ENCODE measurements around the gene RBBP8NL.

The RBBP8NL gene

DNA sequence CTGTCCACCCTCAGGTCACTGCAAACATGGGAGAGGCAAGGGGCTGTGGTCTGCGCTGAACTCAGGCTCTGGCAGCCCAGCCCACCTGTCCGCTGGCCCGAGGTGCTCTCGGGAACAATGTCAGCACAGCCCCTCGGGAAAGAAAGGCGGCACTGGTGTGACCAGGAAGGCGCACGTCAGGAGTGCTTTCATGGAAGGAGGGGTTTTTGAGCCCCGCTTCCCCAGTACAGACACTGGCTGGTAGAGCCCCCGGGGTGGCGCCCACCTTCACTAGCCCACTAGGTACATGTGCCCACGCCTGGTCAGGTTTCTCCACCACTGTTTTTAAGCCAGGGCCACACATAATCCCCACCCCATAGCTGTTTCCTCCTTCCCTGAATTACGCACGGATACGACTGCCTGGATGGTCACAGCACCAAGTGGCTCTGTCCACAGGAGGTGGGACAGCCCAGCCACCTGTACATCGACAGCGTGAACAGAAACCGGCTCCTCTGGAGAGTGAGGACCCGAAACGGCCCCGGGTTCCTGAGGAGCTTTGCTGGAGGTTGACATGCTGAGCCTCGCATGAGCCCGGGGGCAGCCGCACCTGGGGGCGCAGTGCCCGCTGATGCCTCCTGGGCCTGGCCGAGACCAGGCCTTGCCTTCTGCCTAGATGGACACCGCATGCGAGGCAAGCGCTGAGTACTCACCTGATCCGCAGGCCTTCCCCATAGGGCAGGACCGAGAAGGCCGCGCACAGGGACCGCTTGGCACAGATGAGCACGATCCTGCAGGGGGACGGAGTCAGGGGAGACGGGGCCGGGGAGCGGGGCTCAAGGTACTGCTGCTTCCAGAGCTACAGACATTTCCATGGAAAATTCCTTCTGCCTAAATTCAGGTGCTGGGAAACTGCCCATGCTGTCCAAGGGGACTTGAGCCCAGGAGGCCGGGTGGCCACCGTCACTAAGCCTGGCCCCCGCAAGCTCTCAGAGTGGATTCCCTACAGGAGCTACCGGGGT lies 32.8 kb downstream of the RBBP8NL start:
- Histone ChIP-seq H3K9me3 (replicated peaks; ENCODE audit: insufficient read depth, low read length) (no peaks in the 10 kb centered on the region), H3K79me2 (ENCODE audit: low read length) (peaks cover 3% of the 10 kb centered on the region), H3F3A (ENCODE audit: insufficient read depth, low read length) (peaks cover 7% of the 10 kb centered on the region; the same call in 1 of the 2 replicates), H3K27ac (ENCODE audit: low read length) (no peak overlapping the region), H3K4me3 (ENCODE audit: low read length) (no peak overlapping the region), H2AFZ (ENCODE audit: low read length) (no peak overlapping the region), H3K36me3 (replicated peaks; ENCODE audit: insufficient read depth, low read length) (no peaks in the 10 kb centered on the region), H3K27me3 (replicated peaks; ENCODE audit: insufficient read depth, low read length) (no peaks in the 10 kb centered on the region), H3K9ac (ENCODE audit: low read length) (no peak overlapping the region), H3K9me2 (replicated peaks; ENCODE audit: insufficient read depth, low read length) (no peaks in the 10 kb centered on the region), H4K20me1 (ENCODE audit: insufficient read depth, low read length) (no peaks in the 10 kb centered on the region), H3K4me1 (ENCODE audit: low read length) (no peaks in the 10 kb centered on the region), H3K4me2 (ENCODE audit: low read depth, low read length) (no peak overlapping the region)
- TF ChIP-seq EZH2phosphoT487 (IDR thresholded peaks at IDR 0.05; ENCODE audit: low read length) (no peak), CTCF (IDR thresholded peaks at IDR 0.05; ENCODE audit: low read length) (no peak), EZH2 (optimal IDR thresholded peaks at IDR 0.05; ENCODE audit: low read depth, low read length) (no peak)
- no peak for DNase-seq

DNA sequence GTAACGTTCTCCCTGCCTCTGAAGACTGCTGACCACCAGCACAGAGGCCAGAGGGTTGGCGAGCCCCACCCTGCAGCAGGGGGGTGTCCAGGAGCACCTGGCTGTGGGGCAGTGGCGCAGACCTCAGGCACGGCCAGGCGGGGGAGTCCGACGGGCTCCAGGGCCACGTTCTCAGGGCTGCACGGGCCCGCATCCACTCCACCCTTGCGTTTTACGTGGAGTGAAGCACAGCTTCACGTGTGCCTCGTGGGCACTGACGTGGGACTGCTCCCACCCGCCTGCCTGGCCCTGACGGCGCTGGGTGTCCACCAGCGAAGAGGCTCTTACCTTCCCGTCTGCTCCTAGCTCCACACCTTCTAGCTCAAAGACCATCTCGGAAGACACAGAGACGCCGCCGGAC lies 33.5 kb downstream of the RBBP8NL start:
- no peak for DNase-seq
- TF ChIP-seq CTCF (IDR thresholded peaks at IDR 0.05; ENCODE audit: low read length) (no peak), EZH2 (optimal IDR thresholded peaks at IDR 0.05; ENCODE audit: low read depth, low read length) (no peak), EZH2phosphoT487 (IDR thresholded peaks at IDR 0.05; ENCODE audit: low read length) (no peak)
- Histone ChIP-seq H2AFZ (ENCODE audit: low read length) (no peak overlapping the region), H3K36me3 (replicated peaks; ENCODE audit: insufficient read depth, low read length) (peaks cover 6% of the 10 kb centered on the region; the same call in 1 of the 2 replicates), H3K9ac (ENCODE audit: low read length) (no peak overlapping the region), H3K4me1 (ENCODE audit: low read length) (0 out of 2 replicates have a peak, but pooled peaks cover 1% of the 10 kb centered on the region), H3K79me2 (ENCODE audit: low read length) (peaks cover 10% of the 10 kb centered on the region), H3F3A (ENCODE audit: insufficient read depth, low read length) (peaks cover 13% of the 10 kb centered on the region), H3K9me3 (replicated peaks; ENCODE audit: insufficient read depth, low read length) (no peaks in the 10 kb centered on the region), H3K4me2 (ENCODE audit: low read depth, low read length) (no peak overlapping the region), H3K27ac (ENCODE audit: low read length) (no peak overlapping the region), H4K20me1 (ENCODE audit: insufficient read depth, low read length) (no peaks in the 10 kb centered on the region), H3K27me3 (replicated peaks; ENCODE audit: insufficient read depth, low read length) (no peaks in the 10 kb centered on the region), H3K9me2 (replicated peaks; ENCODE audit: insufficient read depth, low read length) (no peaks in the 10 kb centered on the region), H3K4me3 (ENCODE audit: low read length) (no peak overlapping the region)

DNA sequence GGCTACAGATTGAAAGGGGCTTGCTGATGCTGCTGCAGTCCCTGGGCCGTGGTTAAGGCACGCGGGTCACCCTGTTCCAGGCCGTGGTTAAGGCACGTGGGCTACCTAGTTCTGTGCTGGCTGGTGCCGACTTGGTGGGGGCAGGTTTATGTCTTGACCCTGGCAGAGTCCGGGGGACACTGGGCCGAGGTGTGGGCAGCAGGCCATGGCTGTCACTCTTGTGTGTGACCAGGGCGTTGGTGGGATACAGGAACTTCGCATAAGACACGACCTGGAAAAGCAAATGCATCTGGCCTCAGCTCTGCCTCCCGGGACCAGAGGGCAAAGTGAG lies 34.0 kb downstream of the RBBP8NL start:
- Histone ChIP-seq H3K9me2 (replicated peaks; ENCODE audit: insufficient read depth, low read length) (no peaks in the 10 kb centered on the region), H3K4me3 (ENCODE audit: low read length) (no peak overlapping the region), H3K9me3 (replicated peaks; ENCODE audit: insufficient read depth, low read length) (no peaks in the 10 kb centered on the region), H3K36me3 (replicated peaks; ENCODE audit: insufficient read depth, low read length) (peaks cover 11% of the 10 kb centered on the region), H4K20me1 (ENCODE audit: insufficient read depth, low read length) (no peaks in the 10 kb centered on the region), H3K27me3 (replicated peaks; ENCODE audit: insufficient read depth, low read length) (no peaks in the 10 kb centered on the region), H3K27ac (ENCODE audit: low read length) (no peak overlapping the region), H3K9ac (ENCODE audit: low read length) (no peak overlapping the region), H2AFZ (ENCODE audit: low read length) (no peak overlapping the region), H3K79me2 (ENCODE audit: low read length) (peaks cover 15% of the 10 kb centered on the region), H3F3A (ENCODE audit: insufficient read depth, low read length) (peaks cover 18% of the 10 kb centered on the region), H3K4me1 (ENCODE audit: low read length) (peaks cover 7% of the 10 kb centered on the region), H3K4me2 (ENCODE audit: low read depth, low read length) (no peak overlapping the region)
- DNase-seq: no peak
- TF ChIP-seq EZH2phosphoT487 (IDR thresholded peaks at IDR 0.05; ENCODE audit: low read length): no peak
- TF ChIP-seq CTCF (IDR thresholded peaks at IDR 0.05; ENCODE audit: low read length): no peak
- TF ChIP-seq EZH2 (optimal IDR thresholded peaks at IDR 0.05; ENCODE audit: low read depth, low read length): no peak
